H1 (cell line): ENCODE measurements around the gene CD164.

Experiments used
- CTCF ChIP-seq, 3 experiments: IDR thresholded peaks; 1 replicate in 2 of 3; 2 replicates in 1 of 3; pipeline versions ENCODE4 v1.5.1 to v1.6.1; 2011; ENCODE audit warnings: low read length in 3 of 3, mild to moderate bottlenecking in 3 of 3, inconsistent platforms in 2 of 3, low read depth in 1 of 3, moderate library complexity in 1 of 3; ENCODE audit not compliant: insufficient read depth in 1 of 3; ENCODE audit errors: control extremely low read depth in 1 of 3
- EZH2 ChIP-seq: fragments of 200-600 bp; sonication (generic); IDR thresholded peaks from 2 replicates; pipeline ENCODE4 v1.7.1; 2012; ENCODE audit warnings: low read depth, mild to moderate bottlenecking, moderate library complexity, low read length, inconsistent platforms; ENCODE audit not compliant: severe bottlenecking
- POLR2A ChIP-seq, 2 experiments: IDR thresholded peaks; 1 replicate in 1 of 2; 2 replicates in 1 of 2; pipeline ENCODE4 v1.6.1; 2011; ENCODE audit warnings: low read depth in 2 of 2, low read length in 2 of 2, mild to moderate bottlenecking in 2 of 2; ENCODE audit errors: control extremely low read depth in 1 of 2
- RXRA ChIP-seq: IDR thresholded peaks from 2 replicates; pipeline ENCODE4 v1.6.1; 2011; ENCODE audit warnings: low read depth, mild to moderate bottlenecking, low read length, moderate library complexity; ENCODE audit not compliant: insufficient read depth
- TAF1 ChIP-seq: IDR thresholded peaks from 2 replicates; pipeline ENCODE4 v1.6.1; 2011; ENCODE audit warnings: mild to moderate bottlenecking, low read depth, low read length

DNA sequence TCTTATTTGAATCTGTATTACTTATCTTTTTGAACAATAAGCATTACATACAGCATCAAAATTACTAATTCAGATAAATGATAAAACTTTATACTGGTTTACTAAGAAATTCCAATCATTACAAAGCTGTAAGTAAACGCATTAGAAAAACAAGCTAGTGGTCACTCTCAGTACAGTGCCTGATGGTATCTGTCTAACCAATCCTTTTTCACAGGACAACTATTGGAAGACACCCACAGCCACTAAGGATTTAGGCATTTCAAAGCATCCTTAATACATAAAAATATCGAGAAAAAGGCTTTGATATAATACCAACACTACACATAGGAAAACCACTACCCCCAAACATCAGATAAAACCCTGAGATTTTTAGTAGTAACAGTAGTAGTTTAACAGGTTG, 2.6 kb downstream of the CD164 start:
- TF ChIP-seq RXRA (no peak), TAF1 (no peak), CTCF (IDR thresholded peaks at IDR 0.05; ENCODE audit: control extremely low read depth in 1 of 3, insufficient read depth in 1 of 3, low read depth in 1 of 3, low read length in 3 of 3) (no peak), EZH2 (no peak), POLR2A (IDR thresholded peaks at IDR 0.05; ENCODE audit: control extremely low read depth in 1 of 2, low read depth in 2 of 2, low read length in 2 of 2) (no peak)
